IPS-15b (cell line): ENCODE measurements around the gene WBP1L.

ENCODE experiments used
- H3K27me3 ChIP-seq: one replicate; pipeline ENCODE4 v1.6.1; 2013; ENCODE audit warnings: low read length; ENCODE audit not compliant: control insufficient read depth, insufficient read depth
- H3K36me3 ChIP-seq: one replicate; pipeline ENCODE4 v1.6.1; 2013; ENCODE audit warnings: low read length; ENCODE audit not compliant: control insufficient read depth, insufficient read depth
- H3K4me1 ChIP-seq: one replicate; pipeline ENCODE4 v1.6.1; 2013; ENCODE audit warnings: mild to moderate bottlenecking, low read length; ENCODE audit not compliant: control insufficient read depth, insufficient read depth
- H3K4me3 ChIP-seq: one replicate; pipeline ENCODE4 v1.5.1; 2013; ENCODE audit warnings: low read depth, low read length
- H3K9ac ChIP-seq: one replicate; pipeline ENCODE4 v1.6.1; 2013; ENCODE audit warnings: low read depth, mild to moderate bottlenecking, low read length
- H3K9me3 ChIP-seq: one replicate; pipeline ENCODE4 v1.6.1; 2013; ENCODE audit warnings: mild to moderate bottlenecking, low read length; ENCODE audit not compliant: control insufficient read depth, insufficient read depth

The WBP1L gene

DNA sequence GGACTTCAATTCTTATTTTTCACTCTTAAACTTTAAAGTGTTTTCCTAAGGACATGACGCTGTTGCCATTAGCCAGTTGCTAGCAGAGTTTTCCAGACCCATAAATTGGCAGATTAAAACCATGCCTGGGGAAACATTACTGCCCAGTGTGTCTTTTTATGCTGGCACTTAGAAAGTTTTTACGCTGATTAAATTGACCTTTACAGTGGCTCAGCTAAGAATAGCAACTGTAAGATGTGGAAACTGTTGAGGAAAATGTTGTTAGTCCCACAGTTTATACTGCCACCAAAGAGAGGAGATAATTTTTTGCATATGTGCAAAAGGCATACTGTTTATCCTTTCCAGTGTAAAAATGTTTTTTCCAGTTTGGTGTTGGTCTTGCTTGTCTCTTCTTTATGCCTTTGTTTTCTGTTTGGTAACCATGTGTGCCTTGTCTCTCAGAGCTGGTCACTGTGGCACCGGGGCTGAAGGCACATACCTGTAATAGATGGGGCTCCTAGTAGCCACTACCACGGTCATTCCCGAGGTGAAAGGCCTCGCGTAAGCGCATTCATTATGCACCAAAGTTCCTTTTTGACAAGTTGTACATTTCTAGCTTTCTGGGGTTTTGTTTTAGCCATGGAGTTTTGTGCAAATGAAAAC lies 48.1 kb downstream of the WBP1L start:
- Histone ChIP-seq H3K4me1 (no peaks in the 10 kb centered on the region), H3K27me3 (no peaks in the 10 kb centered on the region), H3K4me3 (no peak overlapping the region), H3K9me3 (no peaks in the 10 kb centered on the region), H3K9ac (no peak overlapping the region), H3K36me3 (no peaks in the 10 kb centered on the region)

DNA sequence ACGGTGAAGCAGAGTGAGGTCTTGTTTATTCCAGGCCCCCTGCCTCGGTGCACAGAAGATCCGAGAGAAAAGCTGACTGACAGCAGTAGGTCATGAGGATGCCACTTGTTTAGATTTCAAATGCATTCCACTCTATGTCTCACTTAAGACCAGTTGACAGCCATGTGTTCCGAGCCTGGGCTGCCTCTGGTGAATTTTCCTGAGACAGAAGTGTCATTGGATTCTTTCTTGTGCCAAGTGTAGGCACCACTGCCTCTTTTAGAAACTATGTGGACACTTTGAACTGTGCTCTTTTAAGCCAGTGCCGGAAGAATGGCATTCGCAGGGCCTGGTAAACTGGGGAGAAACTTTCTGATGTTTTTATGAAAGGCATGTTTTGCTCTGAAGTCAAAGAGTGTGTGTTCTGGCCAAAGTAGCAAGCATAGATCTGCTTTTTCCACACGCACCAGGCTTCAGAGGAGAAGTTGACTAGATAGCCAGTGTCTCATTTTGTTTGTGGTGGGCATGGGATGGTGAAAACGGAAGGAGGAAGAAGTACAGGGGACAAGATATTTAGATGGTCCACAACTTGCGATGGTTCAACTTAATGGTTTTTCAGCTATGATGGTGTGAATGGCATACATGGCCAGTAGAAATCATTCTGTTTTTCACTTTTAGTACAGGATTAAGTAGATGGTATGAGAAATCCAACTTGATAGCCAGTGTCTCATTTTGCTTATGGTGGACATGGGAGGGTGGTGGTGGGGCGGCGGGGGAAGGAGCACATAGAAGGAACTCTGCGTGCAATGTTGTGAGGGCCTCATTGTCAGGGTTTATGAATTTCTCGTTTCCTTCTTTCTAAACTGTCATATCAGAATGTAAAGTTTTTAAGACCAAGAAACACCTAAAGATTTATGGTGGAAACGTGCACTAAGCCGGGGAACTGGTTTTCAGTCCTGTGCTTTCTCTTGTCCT lies 52.0 kb downstream of the WBP1L start:
- Histone ChIP-seq H3K4me1 (peaks cover 2% of the 10 kb centered on the region), H3K9me3 (no peaks in the 10 kb centered on the region), H3K4me3 (no peak overlapping the region), H3K9ac (no peak overlapping the region), H3K36me3 (peaks cover 2% of the 10 kb centered on the region), H3K27me3 (no peaks in the 10 kb centered on the region)

- Histone ChIP-seq H3K4me1 (peaks cover 7% of the 10 kb centered on the region), H3K4me3 (no peak overlapping the region), H3K27me3 (no peaks in the 10 kb centered on the region), H3K9ac (no peak overlapping the region), H3K36me3 (peaks cover 2% of the 10 kb centered on the region), H3K9me3 (no peaks in the 10 kb centered on the region)
Observed at GRCh38 chr10:102796407-102797176, 52.8 kb downstream of the WBP1L start.

DNA sequence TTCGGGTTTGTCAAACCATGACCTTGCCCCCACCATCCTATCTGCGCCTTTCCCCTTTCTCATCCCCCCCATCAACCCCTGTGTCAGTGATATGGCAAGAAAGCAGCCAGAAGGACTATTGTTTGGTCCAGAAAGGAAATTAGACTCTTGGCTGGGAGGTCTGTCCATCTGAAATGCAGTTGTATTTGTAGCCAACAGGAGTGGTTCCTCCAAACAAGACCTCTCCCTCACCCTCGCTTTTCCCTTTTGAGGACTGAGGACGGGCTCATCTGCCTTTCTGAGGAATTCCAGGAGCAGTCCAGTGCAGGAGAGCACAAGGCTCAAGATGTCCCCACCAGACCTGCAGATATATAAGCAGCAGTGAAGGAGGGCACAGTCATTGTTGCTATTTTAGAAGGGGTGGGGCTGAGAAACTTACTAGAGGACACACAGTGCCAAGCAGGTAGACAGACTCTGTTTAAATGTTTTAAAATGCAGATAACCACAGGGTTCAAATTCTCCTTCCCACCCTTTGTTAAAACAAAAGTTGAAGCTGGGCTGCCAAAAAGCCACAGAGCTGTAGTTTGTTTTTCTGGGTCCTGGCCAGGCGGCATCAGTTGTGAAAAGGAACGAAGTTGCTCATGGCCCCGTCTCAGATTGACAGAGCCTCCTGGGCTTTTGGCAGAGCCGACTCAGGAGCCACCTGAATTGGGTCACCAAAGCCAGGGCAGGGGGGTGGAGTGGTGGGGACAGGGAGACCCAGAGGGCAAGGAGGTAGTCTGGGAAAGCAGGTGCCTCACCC lies 56.1 kb downstream of the WBP1L start:
- H3K9me3 ChIP-seq = no peaks in the 10 kb centered on the region
- H3K36me3 ChIP-seq = peaks cover 2% of the 10 kb centered on the region
- H3K9ac ChIP-seq = no peak overlapping the region
- H3K4me3 ChIP-seq = no peak overlapping the region
- H3K4me1 ChIP-seq = peaks cover 19% of the 10 kb centered on the region
- H3K27me3 ChIP-seq = no peaks in the 10 kb centered on the region

- Histone ChIP-seq H3K9ac (no peak overlapping the region), H3K4me3 (no peak overlapping the region), H3K9me3 (no peaks in the 10 kb centered on the region), H3K4me1 (peaks cover 19% of the 10 kb centered on the region), H3K36me3 (peaks cover 2% of the 10 kb centered on the region), H3K27me3 (no peaks in the 10 kb centered on the region)
Observed at GRCh38 chr10:102800611-102801335, 57.0 kb downstream of the WBP1L start.

- H3K9ac ChIP-seq = no peak overlapping the region
- no peaks in the 10 kb centered on the region for H3K27me3 ChIP-seq
Observed at GRCh38 chr10:102801496-102801895, 57.7 kb downstream of the WBP1L start.

DNA sequence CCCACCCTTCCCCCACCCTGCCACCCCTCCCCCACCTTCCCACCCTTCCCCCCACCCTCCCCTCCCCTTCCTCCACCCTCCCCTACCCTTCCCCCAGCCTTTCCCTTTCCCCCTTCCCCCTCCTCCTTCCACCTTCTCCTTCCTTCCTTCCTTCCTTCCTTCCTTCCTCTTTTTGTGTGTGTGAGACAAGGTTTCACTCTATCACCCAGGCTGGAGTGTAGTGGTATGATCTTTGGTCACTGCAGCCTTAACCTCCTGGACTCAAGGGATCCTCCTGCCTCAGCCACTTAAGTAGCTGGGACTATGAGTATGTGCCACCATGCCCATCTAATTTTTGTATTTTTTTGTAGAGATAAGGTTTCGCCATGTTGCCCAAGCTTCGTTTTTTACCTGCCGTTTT lies 58.2 kb downstream of the WBP1L start:
- Histone ChIP-seq H3K9ac (no peak overlapping the region), H3K4me3 (no peak overlapping the region), H3K36me3 (peaks cover 2% of the 10 kb centered on the region), H3K9me3 (no peaks in the 10 kb centered on the region), H3K4me1 (peaks cover 19% of the 10 kb centered on the region), H3K27me3 (no peaks in the 10 kb centered on the region)

More at GRCh38 chr10:102801496-102801895, 57.7 kb downstream of the WBP1L start:
- Histone ChIP-seq H3K4me3 (no peak overlapping the region), H3K36me3 (peaks cover 2% of the 10 kb centered on the region), H3K4me1 (peaks cover 19% of the 10 kb centered on the region), H3K9me3 (no peaks in the 10 kb centered on the region)

DNA sequence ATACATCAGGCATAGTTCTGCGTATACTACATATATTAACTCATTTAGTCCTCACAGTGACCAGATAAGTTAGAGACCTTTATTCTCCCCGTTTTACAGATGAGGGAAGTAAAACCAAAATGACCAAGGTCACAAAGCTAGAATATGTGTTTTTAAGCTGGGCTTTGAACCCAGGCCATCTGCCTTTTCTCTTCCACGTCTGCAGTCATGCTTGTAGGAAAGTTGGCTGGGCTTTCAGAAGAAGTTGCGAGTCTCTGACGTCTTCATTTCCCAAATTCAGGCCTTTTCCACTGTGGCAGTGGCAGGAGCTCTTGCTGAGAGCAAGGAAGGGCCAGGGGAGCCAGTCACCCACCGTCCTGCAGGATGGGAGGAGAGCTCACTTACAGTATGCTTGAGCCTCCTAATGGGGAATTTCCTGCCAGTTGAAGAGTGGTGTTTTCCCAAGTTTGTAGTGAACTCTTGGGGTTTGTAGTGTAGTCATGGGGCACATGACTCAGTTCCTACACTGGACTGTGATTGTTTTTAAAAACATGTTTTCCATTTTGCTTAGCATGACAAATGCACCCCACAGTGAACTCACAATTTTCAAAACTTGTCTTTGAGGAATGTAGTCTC lies 59.3 kb downstream of the WBP1L start:
- H3K27me3 ChIP-seq = no peaks in the 10 kb centered on the region
- H3K36me3 ChIP-seq = peaks cover 2% of the 10 kb centered on the region
- no peak overlapping the region for H3K9ac ChIP-seq
- H3K4me1 ChIP-seq = peaks cover 19% of the 10 kb centered on the region
- H3K4me3 ChIP-seq = no peak overlapping the region
- H3K9me3 ChIP-seq = no peaks in the 10 kb centered on the region

GRCh38 chr10:102804382-102805055 lies 60.8 kb downstream of the WBP1L start:
- H3K4me3 ChIP-seq = no peak overlapping the region
- H3K9ac ChIP-seq = no peak overlapping the region
- H3K4me1 ChIP-seq = peaks cover 23% of the 10 kb centered on the region
- H3K9me3 ChIP-seq = no peaks in the 10 kb centered on the region
- no peaks in the 10 kb centered on the region for H3K36me3 ChIP-seq
- H3K27me3 ChIP-seq = no peaks in the 10 kb centered on the region

GRCh38 chr10:102808380-102808779 lies 64.6 kb downstream of the WBP1L start:
- Histone ChIP-seq H3K9me3 (no peaks in the 10 kb centered on the region), H3K9ac (no peak overlapping the region), H3K4me3 (no peak overlapping the region), H3K36me3 (peaks cover 11% of the 10 kb centered on the region), H3K27me3 (no peaks in the 10 kb centered on the region), H3K4me1 (peaks cover 4% of the 10 kb centered on the region)
